GM12801 (cell line): ENCODE measurements around the gene C8B.

Source experiments
- TF ChIP-seq, protein P1 (sequence below): IDR thresholded peaks from one replicate; pipeline ENCODE4 v1.5.1; 2011; ENCODE audit warnings: control low read depth; ENCODE audit not compliant: insufficient read length; ENCODE audit errors: extremely low read depth

C8B gene

DNA sequence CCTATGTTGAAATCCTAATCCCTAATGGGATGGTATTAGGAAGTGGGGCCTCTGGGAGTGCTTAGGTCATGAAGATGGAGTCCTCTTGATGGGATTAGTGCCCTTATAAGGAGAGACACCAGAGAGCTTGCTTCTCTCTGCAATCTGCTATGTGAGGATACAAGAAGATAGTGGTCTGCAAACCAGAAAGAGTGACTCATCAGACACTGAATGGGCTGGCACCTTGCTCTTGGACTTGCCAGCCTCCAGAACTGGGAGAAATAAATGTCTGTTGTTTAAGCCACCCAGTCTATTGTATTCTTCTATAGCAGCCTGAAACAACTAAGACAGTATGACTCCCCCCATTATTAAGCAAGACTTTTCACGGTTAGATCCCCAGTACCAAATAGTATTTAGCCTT is 43.3 kb downstream of the C8B start:
- TF ChIP-seq, protein P1, sequence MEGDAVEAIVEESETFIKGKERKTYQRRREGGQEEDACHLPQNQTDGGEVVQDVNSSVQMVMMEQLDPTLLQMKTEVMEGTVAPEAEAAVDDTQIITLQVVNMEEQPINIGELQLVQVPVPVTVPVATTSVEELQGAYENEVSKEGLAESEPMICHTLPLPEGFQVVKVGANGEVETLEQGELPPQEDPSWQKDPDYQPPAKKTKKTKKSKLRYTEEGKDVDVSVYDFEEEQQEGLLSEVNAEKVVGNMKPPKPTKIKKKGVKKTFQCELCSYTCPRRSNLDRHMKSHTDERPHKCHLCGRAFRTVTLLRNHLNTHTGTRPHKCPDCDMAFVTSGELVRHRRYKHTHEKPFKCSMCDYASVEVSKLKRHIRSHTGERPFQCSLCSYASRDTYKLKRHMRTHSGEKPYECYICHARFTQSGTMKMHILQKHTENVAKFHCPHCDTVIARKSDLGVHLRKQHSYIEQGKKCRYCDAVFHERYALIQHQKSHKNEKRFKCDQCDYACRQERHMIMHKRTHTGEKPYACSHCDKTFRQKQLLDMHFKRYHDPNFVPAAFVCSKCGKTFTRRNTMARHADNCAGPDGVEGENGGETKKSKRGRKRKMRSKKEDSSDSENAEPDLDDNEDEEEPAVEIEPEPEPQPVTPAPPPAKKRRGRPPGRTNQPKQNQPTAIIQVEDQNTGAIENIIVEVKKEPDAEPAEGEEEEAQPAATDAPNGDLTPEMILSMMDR: no peak

DNA sequence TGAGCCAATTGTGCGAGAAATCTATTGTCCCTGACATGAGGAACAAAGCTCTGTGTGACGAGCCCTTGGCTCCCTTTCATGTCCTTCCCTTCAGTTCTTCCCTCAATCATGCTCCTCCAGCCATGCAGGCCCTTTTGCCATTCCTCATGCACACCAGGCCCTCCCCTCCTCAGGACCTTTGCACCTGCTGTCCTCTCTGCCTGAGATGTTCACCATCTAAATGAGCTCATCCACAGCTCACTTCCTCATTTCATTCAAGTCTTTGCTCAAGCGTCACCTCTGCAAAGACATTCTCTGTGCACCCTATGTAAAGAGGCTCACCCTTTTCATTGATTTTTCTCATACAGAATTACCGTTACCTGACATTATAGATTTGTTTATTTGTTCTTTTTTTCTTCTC is 43.7 kb downstream of the C8B start:
- TF ChIP-seq, protein P1: no peak

DNA sequence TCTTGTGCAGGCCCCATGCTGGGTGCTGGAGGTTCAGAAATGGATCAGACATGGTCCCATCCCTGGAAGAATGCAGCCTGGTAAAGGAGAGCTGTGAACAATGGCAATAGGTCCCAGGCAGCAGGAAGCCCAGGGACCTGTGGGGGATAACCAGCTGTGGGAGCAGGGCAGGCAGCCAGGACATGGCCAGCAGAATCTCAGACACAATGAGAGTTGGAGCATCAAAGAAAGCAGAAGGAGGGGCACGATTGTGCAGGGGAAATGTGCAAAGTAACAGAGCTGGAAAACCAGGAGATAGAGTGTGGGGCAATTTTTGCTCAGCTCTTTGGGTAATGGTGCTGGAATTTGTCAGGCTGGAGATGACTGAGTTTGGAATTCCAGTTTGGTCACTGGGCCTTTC is 44.3 kb downstream of the C8B start:
- TF ChIP-seq, protein P1: no peak

DNA sequence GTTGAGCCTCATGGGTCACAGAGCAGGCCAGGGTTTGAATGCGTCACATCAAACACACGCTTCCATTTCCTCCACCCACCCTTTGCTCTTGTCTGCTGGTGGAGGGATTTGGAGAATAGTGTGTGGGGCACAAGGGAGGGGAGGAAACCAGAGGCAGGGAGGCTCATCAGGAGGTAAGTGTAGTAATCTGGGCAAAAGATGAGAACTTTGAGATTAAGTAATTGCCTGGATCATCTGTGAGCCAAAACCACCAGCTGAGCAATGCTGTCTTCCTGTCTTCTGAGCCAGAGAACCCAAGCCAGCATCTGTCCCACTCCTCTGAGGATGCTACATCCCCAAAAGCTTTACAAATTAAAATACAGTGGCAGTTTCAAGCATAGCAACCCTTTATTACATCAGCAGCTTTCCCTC is 45.2 kb downstream of the C8B start:
- TF ChIP-seq, protein P1: no peak

DNA sequence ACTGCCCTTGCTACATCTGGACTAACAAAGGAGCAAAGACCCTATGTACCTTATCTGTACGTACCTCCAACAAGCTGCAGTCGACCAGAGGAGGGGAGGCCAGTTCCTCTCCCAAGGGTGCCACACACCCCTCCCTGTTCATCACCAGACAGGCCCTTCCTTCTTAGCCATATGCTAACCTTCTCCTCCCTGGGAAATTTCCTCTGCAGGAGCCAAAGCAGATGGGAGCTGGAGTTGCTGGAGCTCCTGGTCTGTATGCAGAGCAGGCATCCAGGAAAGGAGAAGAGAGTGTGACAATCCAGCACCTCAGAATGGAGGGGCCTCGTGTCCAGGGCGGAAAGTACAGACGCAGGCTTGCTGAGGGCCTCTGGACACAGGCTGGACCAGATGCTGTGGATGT is 48.5 kb downstream of the C8B start:
- TF ChIP-seq, protein P1: no peak

- TF ChIP-seq, protein P1: no peak
These were observed 49.2 kb downstream of the C8B start for GRCh38 chr1:56916630-56917029.

DNA sequence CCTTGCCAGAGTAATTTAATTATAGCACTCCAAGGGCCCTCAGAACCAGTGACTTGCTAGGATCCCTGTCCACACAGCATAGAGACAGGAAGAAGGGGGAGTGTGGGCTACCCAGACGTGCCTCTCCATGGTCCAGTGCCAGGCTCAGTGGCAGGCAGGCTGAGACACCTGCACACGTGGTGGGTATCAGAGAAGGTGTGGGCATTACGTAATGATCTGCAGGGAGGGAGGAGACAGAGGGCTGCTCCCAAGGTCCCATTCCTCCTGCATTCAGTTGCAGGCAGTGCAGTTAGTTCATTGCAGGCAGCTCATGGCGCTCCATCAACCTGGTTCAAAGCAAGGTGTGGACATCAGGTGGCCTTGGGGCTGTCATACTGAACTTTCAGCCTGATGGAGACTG is 49.9 kb downstream of the C8B start:
- TF ChIP-seq, protein P1: no peak

- TF ChIP-seq, protein P1: no peak
These were observed 53.5 kb downstream of the C8B start for GRCh38 chr1:56912325-56912724.
